GM23338 (cell line): Measurements from ENCODE around the gene JDP2. TPM values are rescaled to one million over a fixed set of nuclear protein-coding genes. Genes with fewer than 3 reads are reported as not detected.

Source experiments
- ATAC-seq: fragments of 200-7000 bp; cut with Tn5 transposase; 3 replicates; pipeline ENCODE4 v1.9.1; 2020
- DNase-seq: peaks from one replicate; pipeline ENCODE4 v3.0.0-alpha.2; 2015; ENCODE audit warnings: low spot score
- H2AFZ ChIP-seq: fragments of 200-600 bp; sonication (generic); 2 replicates; pipeline ENCODE4 v1.8.0; 2016; ENCODE audit warnings: antibody characterized with exemption, mild to moderate bottlenecking, moderate library complexity
- H3F3A ChIP-seq: fragments of 200-600 bp; sonication (generic); replicated peaks from 2 replicates; pipeline ENCODE4 v1.8.0; 2017; ENCODE audit warnings: antibody characterized with exemption, mixed run types, low read depth
- H3K27ac ChIP-seq: fragments of 200-600 bp; sonication (generic); 2 replicates; pipeline ENCODE4 v1.6.1; 2016; ENCODE audit warnings: low read depth
- H3K27me3 ChIP-seq: fragments of 200-600 bp; sonication (generic); 2 replicates; pipeline ENCODE4 v1.8.0; 2016; ENCODE audit warnings: mild to moderate bottlenecking, mixed run types, moderate library complexity; ENCODE audit not compliant: insufficient read depth
- H3K36me3 ChIP-seq: fragments of 200-600 bp; sonication (generic); 2 replicates; pipeline ENCODE4 v1.8.0; 2016; ENCODE audit warnings: mild to moderate bottlenecking; ENCODE audit not compliant: insufficient read depth
- H3K4me1 ChIP-seq: fragments of 200-600 bp; sonication (generic); 2 replicates; pipeline ENCODE4 v1.8.0; 2016; ENCODE audit warnings: mild to moderate bottlenecking, moderate library complexity; ENCODE audit not compliant: insufficient read depth
- H3K4me2 ChIP-seq: fragments of 200-600 bp; sonication (generic); 2 replicates; pipeline ENCODE4 v1.7.1; 2017; ENCODE audit warnings: mixed run types
- H3K4me3 ChIP-seq: fragments of 200-600 bp; sonication (generic); 2 replicates; pipeline ENCODE4 v1.6.1; 2016; ENCODE audit warnings: mixed run types
- H3K79me2 ChIP-seq: fragments of 200-600 bp; sonication (generic); replicated peaks from 2 replicates; pipeline ENCODE4 v1.8.0; 2017; ENCODE audit warnings: mild to moderate bottlenecking; ENCODE audit not compliant: insufficient read depth
- H3K9me2 ChIP-seq: fragments of 200-600 bp; sonication (generic); 2 replicates; pipeline ENCODE4 v1.8.0; 2017; ENCODE audit not compliant: insufficient read depth
- H4K20me1 ChIP-seq: fragments of 200-600 bp; sonication (generic); replicated peaks from 2 replicates; pipeline ENCODE4 v1.8.0; 2017; ENCODE audit warnings: mild to moderate bottlenecking; ENCODE audit not compliant: insufficient read depth
- H3K27ac Mint-ChIP-seq: 2 replicates; pipeline ENCODE4 v1.8.0; 2020; ENCODE audit warnings: inconsistent platforms, mild to moderate bottlenecking, moderate library complexity, mixed read lengths
- H3K27me3 Mint-ChIP-seq: 3 replicates; pipeline ENCODE4 v1.8.0; 2022; ENCODE audit warnings: low read depth, mild to moderate bottlenecking, moderate library complexity, mixed read lengths, inconsistent platforms; ENCODE audit not compliant: insufficient read depth, poor library complexity
- H3K36me3 Mint-ChIP-seq: 3 replicates; pipeline ENCODE4 v1.8.0; 2021; ENCODE audit warnings: low read depth, mild to moderate bottlenecking, inconsistent platforms, moderate library complexity, mixed read lengths
- H3K4me1 Mint-ChIP-seq: 3 replicates; pipeline ENCODE4 v1.8.0; 2020; ENCODE audit warnings: mild to moderate bottlenecking, inconsistent platforms, mixed read lengths
- H3K4me3 Mint-ChIP-seq: 3 replicates; pipeline ENCODE4 v1.8.0; 2021; ENCODE audit warnings: moderate library complexity, mild to moderate bottlenecking, inconsistent platforms, mixed read lengths
- H3K9me3 Mint-ChIP-seq: 3 replicates; pipeline ENCODE4 v1.8.0; 2020; ENCODE audit warnings: moderate library complexity, mild to moderate bottlenecking, inconsistent platforms, mixed read lengths
- EZH2 ChIP-seq: fragments of 200-600 bp; sonication (generic); IDR thresholded peaks from one replicate; pipeline ENCODE4 v1.8.0; 2017; ENCODE audit warnings: antibody characterized with exemption, mild to moderate bottlenecking, low read depth; ENCODE audit not compliant: unreplicated experiment
- EZH2phosphoT487 ChIP-seq: fragments of 200-600 bp; sonication (generic); IDR thresholded peaks from one replicate; pipeline ENCODE4 v1.8.1; 2018; ENCODE audit warnings: antibody characterized with exemption; ENCODE audit not compliant: unreplicated experiment
- JUNB ChIP-seq: IDR thresholded peaks from one replicate; pipeline ENCODE4 v1.6.1; 2016; ENCODE audit warnings: antibody characterized with exemption; ENCODE audit not compliant: unreplicated experiment
- STAT1 ChIP-seq: IDR thresholded peaks from one replicate; pipeline ENCODE4 v1.6.1; 2016; ENCODE audit warnings: antibody characterized with exemption; ENCODE audit not compliant: unreplicated experiment
- ZNF114 ChIP-seq: fragments of 250-450 bp; sonication (Bioruptor Pico); IDR thresholded peaks from 2 replicates; pipeline ENCODE4 v1.5.0; 2020; ENCODE audit warnings: mild to moderate bottlenecking, moderate library complexity
- ZNF331 ChIP-seq: fragments of 250-450 bp; sonication (Bioruptor Pico); IDR thresholded peaks from 2 replicates; pipeline ENCODE4 v1.5.0; 2020; ENCODE audit warnings: low read depth, mild to moderate bottlenecking, moderate library complexity
- ZNF462 ChIP-seq: fragments of 250-450 bp; sonication (Bioruptor Pico); IDR thresholded peaks from 2 replicates; pipeline ENCODE4 v1.5.0; 2020; ENCODE audit warnings: mild to moderate bottlenecking, moderate library complexity
- polyA plus RNA-seq: library from polyadenylated mRNA; unstranded; fragments of >200 nt; fragmentation: Nextera tagmentation; extraction: Ambion mirVana; gene quantifications from 2 replicates; pipeline ENCODE4 v1.2.1, GENCODE V29; 2016
- total RNA-seq: library from RNA; depleted of rRNA; stranded (reverse); fragments of >200 nt; shearing (Covaris generic); gene quantifications from 2 replicates; pipeline ENCODE4 v1.2.3, GENCODE V29; 2014
- TF ChIP-seq, protein P1 (sequence below): IDR thresholded peaks from one replicate; pipeline ENCODE4 v1.6.1; 2018; ENCODE audit warnings: antibody characterized with exemption; ENCODE audit not compliant: unreplicated experiment
- TF ChIP-seq, protein P2 (sequence below): IDR thresholded peaks from 2 replicates; pipeline ENCODE4 v1.6.1; 2016; ENCODE audit warnings: antibody characterized with exemption

Gene JDP2
- total and polyA plus RNA-seq, 2 experiments from 2014 or later, result 12.5 to 38.9 TPM

DNA sequence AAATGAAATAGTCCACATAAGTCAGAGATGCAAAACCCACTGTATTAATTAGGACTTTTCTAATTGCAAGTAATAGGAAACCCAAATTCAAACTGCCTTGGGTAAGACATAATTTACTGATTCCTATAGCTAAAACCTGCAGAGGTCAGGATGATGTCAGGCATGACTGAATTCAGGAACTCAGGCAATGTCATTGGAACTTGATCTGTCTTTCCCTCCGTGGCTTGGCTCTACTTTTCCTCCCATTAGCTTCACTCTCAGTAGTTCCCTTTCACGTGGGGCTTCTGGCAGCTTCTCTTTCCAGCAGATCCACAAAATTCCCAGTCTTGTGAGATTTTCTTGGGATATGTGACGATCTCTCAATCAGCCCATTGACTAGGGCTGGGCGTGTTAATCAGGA lies 2.4 kb upstream of the JDP2 start:
- no peaks in the 10 kb centered on the region; the same call in none of the 2 replicates for H3F3A ChIP-seq
- no peak overlapping the region for H2AFZ ChIP-seq
- peaks cover 22% of the 10 kb centered on the region for H3K27me3 ChIP-seq
- H4K20me1 ChIP-seq, result peaks cover 5% of the 10 kb centered on the region; the same call in 1 of the 2 replicates
- ATAC-seq, result no peak
- peaks cover 7% of the 10 kb centered on the region for H3K36me3 Mint-ChIP-seq
- H3K4me3 ChIP-seq, result no peak overlapping the region
- no peak for DNase-seq
- H3K4me1 ChIP-seq, result peaks cover 25% of the 10 kb centered on the region
- H3K9me3 Mint-ChIP-seq, result peaks cover 3% of the 10 kb centered on the region; the same call in 1 of the 3 replicates
- peaks cover 20% of the 10 kb centered on the region for H3K27me3 Mint-ChIP-seq
- no peak overlapping the region for H3K4me3 Mint-ChIP-seq
- H3K4me2 ChIP-seq, result 0 out of 2 replicates have a peak overlapping the region, but pooled peaks have one; percentile 98
- H3K36me3 ChIP-seq, result no peaks in the 10 kb centered on the region
- H3K9me2 ChIP-seq, result no peaks in the 10 kb centered on the region; the same call in 1 of the 2 replicates
- no peak overlapping the region for H3K27ac Mint-ChIP-seq
- no peak overlapping the region for H3K27ac ChIP-seq
- peaks cover 32% of the 10 kb centered on the region for H3K4me1 Mint-ChIP-seq
- H3K79me2 ChIP-seq, result peaks cover 22% of the 10 kb centered on the region
- TF ChIP-seq STAT1, result no peak
- TF ChIP-seq, protein P1, sequence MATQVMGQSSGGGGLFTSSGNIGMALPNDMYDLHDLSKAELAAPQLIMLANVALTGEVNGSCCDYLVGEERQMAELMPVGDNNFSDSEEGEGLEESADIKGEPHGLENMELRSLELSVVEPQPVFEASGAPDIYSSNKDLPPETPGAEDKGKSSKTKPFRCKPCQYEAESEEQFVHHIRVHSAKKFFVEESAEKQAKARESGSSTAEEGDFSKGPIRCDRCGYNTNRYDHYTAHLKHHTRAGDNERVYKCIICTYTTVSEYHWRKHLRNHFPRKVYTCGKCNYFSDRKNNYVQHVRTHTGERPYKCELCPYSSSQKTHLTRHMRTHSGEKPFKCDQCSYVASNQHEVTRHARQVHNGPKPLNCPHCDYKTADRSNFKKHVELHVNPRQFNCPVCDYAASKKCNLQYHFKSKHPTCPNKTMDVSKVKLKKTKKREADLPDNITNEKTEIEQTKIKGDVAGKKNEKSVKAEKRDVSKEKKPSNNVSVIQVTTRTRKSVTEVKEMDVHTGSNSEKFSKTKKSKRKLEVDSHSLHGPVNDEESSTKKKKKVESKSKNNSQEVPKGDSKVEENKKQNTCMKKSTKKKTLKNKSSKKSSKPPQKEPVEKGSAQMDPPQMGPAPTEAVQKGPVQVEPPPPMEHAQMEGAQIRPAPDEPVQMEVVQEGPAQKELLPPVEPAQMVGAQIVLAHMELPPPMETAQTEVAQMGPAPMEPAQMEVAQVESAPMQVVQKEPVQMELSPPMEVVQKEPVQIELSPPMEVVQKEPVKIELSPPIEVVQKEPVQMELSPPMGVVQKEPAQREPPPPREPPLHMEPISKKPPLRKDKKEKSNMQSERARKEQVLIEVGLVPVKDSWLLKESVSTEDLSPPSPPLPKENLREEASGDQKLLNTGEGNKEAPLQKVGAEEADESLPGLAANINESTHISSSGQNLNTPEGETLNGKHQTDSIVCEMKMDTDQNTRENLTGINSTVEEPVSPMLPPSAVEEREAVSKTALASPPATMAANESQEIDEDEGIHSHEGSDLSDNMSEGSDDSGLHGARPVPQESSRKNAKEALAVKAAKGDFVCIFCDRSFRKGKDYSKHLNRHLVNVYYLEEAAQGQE, result no peak

- H3K4me2 ChIP-seq, result peak overlapping the region; percentile 98
- peaks cover 3% of the 10 kb centered on the region; the same call in 1 of the 3 replicates for H3K9me3 Mint-ChIP-seq
- H3K4me3 ChIP-seq, result peak overlapping the region; percentile 87
- peaks cover 25% of the 10 kb centered on the region for H3K4me1 ChIP-seq
- no peaks in the 10 kb centered on the region for H3K36me3 ChIP-seq
- peaks cover 22% of the 10 kb centered on the region for H3K27me3 Mint-ChIP-seq
- peaks cover 9% of the 10 kb centered on the region for H3K36me3 Mint-ChIP-seq
- H3K27me3 ChIP-seq, result peaks cover 22% of the 10 kb centered on the region
- DNase-seq, result no peak
- H3K27ac Mint-ChIP-seq, result no peak overlapping the region
- H3K4me1 Mint-ChIP-seq, result peaks cover 36% of the 10 kb centered on the region
- H3K9me2 ChIP-seq, result no peaks in the 10 kb centered on the region
- H3K4me3 Mint-ChIP-seq, result peak overlapping the region; percentile 75
- peaks cover 33% of the 10 kb centered on the region for H3K79me2 ChIP-seq
- no peak overlapping the region for H3K27ac ChIP-seq
- H4K20me1 ChIP-seq, result peaks cover 5% of the 10 kb centered on the region; the same call in 1 of the 2 replicates
- peak overlapping the region; percentile 96 for H2AFZ ChIP-seq
- H3F3A ChIP-seq, result no peaks in the 10 kb centered on the region; the same call in none of the 2 replicates
- ATAC-seq, result peak; percentile 2; the same call in 2 of the 3 replicates
- no peak for TF ChIP-seq ZNF462
- TF ChIP-seq EZH2phosphoT487, result no peak
- TF ChIP-seq JUNB, result no peak
- no peak for TF ChIP-seq ZNF114
- TF ChIP-seq EZH2, result no peak
- no peak for TF ChIP-seq STAT1
- no peak for TF ChIP-seq ZNF331 (CRISPR knock-in tag)
- TF ChIP-seq, protein P2, sequence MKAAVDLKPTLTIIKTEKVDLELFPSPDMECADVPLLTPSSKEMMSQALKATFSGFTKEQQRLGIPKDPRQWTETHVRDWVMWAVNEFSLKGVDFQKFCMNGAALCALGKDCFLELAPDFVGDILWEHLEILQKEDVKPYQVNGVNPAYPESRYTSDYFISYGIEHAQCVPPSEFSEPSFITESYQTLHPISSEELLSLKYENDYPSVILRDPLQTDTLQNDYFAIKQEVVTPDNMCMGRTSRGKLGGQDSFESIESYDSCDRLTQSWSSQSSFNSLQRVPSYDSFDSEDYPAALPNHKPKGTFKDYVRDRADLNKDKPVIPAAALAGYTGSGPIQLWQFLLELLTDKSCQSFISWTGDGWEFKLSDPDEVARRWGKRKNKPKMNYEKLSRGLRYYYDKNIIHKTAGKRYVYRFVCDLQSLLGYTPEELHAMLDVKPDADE, result no peak
Observed at GRCh38 chr14:75426332-75427125, 1.3 kb upstream of the JDP2 start.
